Muscle of leg (tissue), 11 donors: ENCODE measurements around the gene YTHDF2. TPM values are rescaled to one million over a fixed set of nuclear protein-coding genes. Genes with fewer than 3 reads are reported as not detected.
"Not testable (repeated sequence)": the region's sequence is repeated elsewhere in the genome, so short reads cannot be mapped to it uniquely, and the experiment has no call there.

Source experiments
- DNase-seq: peaks from one replicate; pipeline ENCODE4 v3.0.0; 2013
- H3K27ac ChIP-seq: one replicate; pipeline ENCODE4 v1.5.1; 2013; ENCODE audit warnings: mild to moderate bottlenecking, low read length, control low read depth
- H3K27me3 ChIP-seq: one replicate; pipeline ENCODE4 v1.6.1; 2013; ENCODE audit warnings: low read length; ENCODE audit not compliant: control insufficient read depth, insufficient read depth
- H3K36me3 ChIP-seq: one replicate; pipeline ENCODE4 v1.6.1; 2013; ENCODE audit warnings: low read length; ENCODE audit not compliant: control insufficient read depth, insufficient read depth
- H3K4me1 ChIP-seq: one replicate; pipeline ENCODE4 v1.6.1; 2013; ENCODE audit warnings: low read length; ENCODE audit not compliant: control insufficient read depth, insufficient read depth
- H3K4me3 ChIP-seq: one replicate; pipeline ENCODE4 v1.5.1; 2013; ENCODE audit warnings: low read length, control low read depth
- H3K9me3 ChIP-seq: replicated peaks from 2 replicates; pipeline ENCODE4 v1.6.1; 2013; ENCODE audit warnings: low read depth, low read length; ENCODE audit not compliant: control insufficient read depth
- WGBS: methylation state at CpG from one replicate; pipeline ENCODE4 v1.1.5; 2013; ENCODE audit warnings: missing lambda C conversion rate; ENCODE audit not compliant: insufficient coverage; 5-methylcytosine and 5-hydroxymethylcytosine counted together
- polyA plus RNA-seq, 8 donors: library from polyadenylated mRNA; unstranded; fragments of 120-200 nt; gene quantifications; one replicate each; pipeline versions ENCODE4 v1.2.1 to v1.2.3, GENCODE V29; 2013; ENCODE audit warnings: inconsistent platforms in 1 of 8, low replicate concordance in 1 of 8; ENCODE audit not compliant: insufficient read length in 8 of 8, insufficient read depth in 1 of 8
- total RNA-seq: library from RNA; stranded (reverse); fragments of 120-200 nt; gene quantifications from one replicate; pipeline ENCODE4 v1.2.4, GENCODE V29; 2013

The YTHDF2 gene
- total and polyA plus RNA-seq, 9 donors: 39.7 to 57.4 (median 50.2) TPM

- not testable (repeated sequence) for H3K4me3 ChIP-seq
Measured at GRCh38 chr1:28721927-28722326, 14.8 kb upstream of the YTHDF2 start.

GRCh38 chr1:28725365-28725764 is 11.4 kb upstream of the YTHDF2 start:
- H3K36me3 ChIP-seq, DNase-seq, H3K27me3 ChIP-seq, H3K27ac ChIP-seq, H3K4me3 ChIP-seq, H3K9me3 ChIP-seq, H3K4me1 ChIP-seq: not testable (repeated sequence)
- WGBS: 100% methylated on average over 3 of the region's 5 CpGs

More at GRCh38 chr1:28721927-28722326, 14.8 kb upstream of the YTHDF2 start:
- H3K36me3 ChIP-seq, DNase-seq, H3K27me3 ChIP-seq, H3K27ac ChIP-seq, H3K4me1 ChIP-seq, H3K9me3 ChIP-seq: not testable (repeated sequence)
- 89% methylated on average over 15 of the region's 18 CpGs for WGBS

- Histone ChIP-seq H3K27me3 (no peaks in the 10 kb centered on the region), H3K9me3 (no peaks in the 10 kb centered on the region), H3K36me3 (peaks cover 13% of the 10 kb centered on the region), H3K4me1 (peaks cover 9% of the 10 kb centered on the region), H3K27ac (peak overlapping the region; percentile 97), H3K4me3 (peak overlapping the region; percentile 79)
- no peak for DNase-seq
- 0% methylated on average over 7 of the region's 15 CpGs for WGBS
Measured at GRCh38 chr1:28735961-28736449, 735 bp upstream of the YTHDF2 start.

- H3K4me3 ChIP-seq: peak overlapping the region; percentile 79
- peaks cover 9% of the 10 kb centered on the region for H3K4me1 ChIP-seq
- WGBS: 0% methylated on average over 44 of the region's 53 CpGs
- peak; percentile 50 for DNase-seq
- no peaks in the 10 kb centered on the region for H3K27me3 ChIP-seq
- peaks cover 24% of the 10 kb centered on the region for H3K36me3 ChIP-seq
- no peaks in the 10 kb centered on the region for H3K9me3 ChIP-seq
- peak overlapping the region; percentile 95 for H3K27ac ChIP-seq
Measured at GRCh38 chr1:28737307-28738132, 780 bp downstream of the YTHDF2 start.

- no peak overlapping the region for H3K27ac ChIP-seq
- no peaks in the 10 kb centered on the region for H3K27me3 ChIP-seq
- no peak overlapping the region for H3K4me3 ChIP-seq
- no peak for DNase-seq
- H3K9me3 ChIP-seq: no peaks in the 10 kb centered on the region
- H3K36me3 ChIP-seq: peaks cover 40% of the 10 kb centered on the region
- peaks cover 9% of the 10 kb centered on the region for H3K4me1 ChIP-seq
Measured at GRCh38 chr1:28740118-28740517, 3.4 kb downstream of the YTHDF2 start.

GRCh38 chr1:28744184-28744583 is 7.4 kb downstream of the YTHDF2 start:
- Histone ChIP-seq H3K4me3 (no peak overlapping the region), H3K27ac (no peak overlapping the region), H3K4me1 (no peaks in the 10 kb centered on the region), H3K9me3 (no peaks in the 10 kb centered on the region), H3K36me3 (peaks cover 48% of the 10 kb centered on the region), H3K27me3 (no peaks in the 10 kb centered on the region)
- WGBS: no CpG with 5 or more reads among the region's 4 CpGs
- no peak for DNase-seq

- Histone ChIP-seq H3K9me3 (no peaks in the 10 kb centered on the region), H3K4me3 (no peak overlapping the region), H3K4me1 (no peaks in the 10 kb centered on the region), H3K27ac (no peak overlapping the region), H3K27me3 (no peaks in the 10 kb centered on the region), H3K36me3 (peaks cover 45% of the 10 kb centered on the region)
- DNase-seq: no peak
- WGBS: 100% methylated on average over 1 of the region's 6 CpGs
Measured at GRCh38 chr1:28745653-28746173, 9.0 kb downstream of the YTHDF2 start.

GRCh38 chr1:28750330-28750729 is 13.6 kb downstream of the YTHDF2 start:
- no peak for DNase-seq
- peaks cover 27% of the 10 kb centered on the region for H3K36me3 ChIP-seq

GRCh38 chr1:28750771-28751294 is 14.1 kb downstream of the YTHDF2 start:
- not testable (repeated sequence) for DNase-seq, H3K4me3 ChIP-seq, H3K27me3 ChIP-seq, H3K27ac ChIP-seq, H3K4me1 ChIP-seq, H3K9me3 ChIP-seq
- H3K36me3 ChIP-seq: peaks cover 25% of the 10 kb centered on the region
- no CpG with 5 or more reads among the region's 8 CpGs for WGBS

More at GRCh38 chr1:28750330-28750729, 13.6 kb downstream of the YTHDF2 start:
- H3K4me1 ChIP-seq: no peaks in the 10 kb centered on the region
- H3K27ac ChIP-seq: no peak overlapping the region
- no peaks in the 10 kb centered on the region for H3K9me3 ChIP-seq
- H3K27me3 ChIP-seq: no peaks in the 10 kb centered on the region
- WGBS: 80% methylated on average over 1 of the region's 5 CpGs
- H3K4me3 ChIP-seq: no peak overlapping the region

GRCh38 chr1:28751315-28752060 is 14.7 kb downstream of the YTHDF2 start:
- no peak for DNase-seq
- Histone ChIP-seq H3K36me3 (peaks cover 20% of the 10 kb centered on the region), H3K27ac (no peak overlapping the region), H3K9me3 (no peaks in the 10 kb centered on the region), H3K4me1 (no peaks in the 10 kb centered on the region), H3K27me3 (no peaks in the 10 kb centered on the region), H3K4me3 (no peak overlapping the region)
- WGBS: no CpG with 5 or more reads among the region's 2 CpGs
